Neural cell (in vitro differentiated cells): ENCODE results near the gene MECP2. TPM values are rescaled to one million over a fixed set of nuclear protein-coding genes. Genes with fewer than 3 reads are reported as not detected.

Experiments used
- H2AFZ ChIP-seq: fragments of 200-600, 300-800 bp; sonication (generic), shearing (Covaris generic); 2 replicates; pipeline ENCODE4 v1.6.0; 2014; ENCODE audit warnings: low read depth, mild to moderate bottlenecking, antibody characterized with exemption, low read length, moderate library complexity
- H3F3A ChIP-seq: fragments of 200-600 bp; shearing (Covaris generic); 2 replicates; pipeline ENCODE4 v1.6.1; 2016; ENCODE audit warnings: mild to moderate bottlenecking, moderate library complexity, mixed read lengths, antibody characterized with exemption, low read length; ENCODE audit not compliant: insufficient read depth, poor library complexity, severe bottlenecking
- H3K27ac ChIP-seq: fragments of 200-600, 300-800 bp; sonication (generic), shearing (Covaris generic); 2 replicates; pipeline ENCODE4 v1.5.1; 2014; ENCODE audit warnings: mild to moderate bottlenecking, low read length, moderate library complexity
- H3K27me3 ChIP-seq: fragments of 300-800, 200-600 bp; sonication (generic), shearing (Covaris generic); 2 replicates; pipeline ENCODE4 v1.6.0; 2014; ENCODE audit warnings: mild to moderate bottlenecking, low read depth, low read length, moderate library complexity; ENCODE audit not compliant: insufficient read depth
- H3K36me3 ChIP-seq: fragments of 300-800, 200-600 bp; sonication (generic), shearing (Covaris generic); 2 replicates; pipeline ENCODE4 v1.5.1; 2014; ENCODE audit warnings: mild to moderate bottlenecking, antibody characterized with exemption, low read length, moderate library complexity; ENCODE audit not compliant: insufficient read depth
- H3K4me2 ChIP-seq: fragments of 300-800, 200-600 bp; sonication (generic), shearing (Covaris generic); 2 replicates; pipeline ENCODE4 v1.6.0; 2014; ENCODE audit warnings: mild to moderate bottlenecking, low read length
- H3K4me3 ChIP-seq: fragments of 300-800, 200-600 bp; sonication (generic), shearing (Covaris generic); 2 replicates; pipeline ENCODE4 v1.5.1; 2014; ENCODE audit warnings: mild to moderate bottlenecking, low read length, moderate library complexity
- H3K79me2 ChIP-seq: fragments of 200-600 bp; shearing (Covaris generic); replicated peaks from 2 replicates; pipeline ENCODE4 v1.6.0; 2014; ENCODE audit warnings: mild to moderate bottlenecking, low read length, moderate library complexity; ENCODE audit not compliant: insufficient read depth
- H3K9ac ChIP-seq: fragments of 300-800, 200-600 bp; sonication (generic), shearing (Covaris generic); 2 replicates; pipeline ENCODE4 v1.6.1; 2016; ENCODE audit warnings: mild to moderate bottlenecking, low read length, mixed read lengths
- H3K9me2 ChIP-seq: fragments of 200-600 bp; shearing (Covaris generic); 2 replicates; pipeline ENCODE4 v1.6.1; 2016; ENCODE audit warnings: mild to moderate bottlenecking, low read length, mixed read lengths; ENCODE audit not compliant: insufficient read depth
- H3K9me3 ChIP-seq: fragments of 200-600, 300-800 bp; sonication (generic), shearing (Covaris generic); 2 replicates; pipeline ENCODE4 v1.6.1; 2016; ENCODE audit warnings: mild to moderate bottlenecking, mixed run types, low read length, moderate library complexity, mixed read lengths
- H4K20me1 ChIP-seq: fragments of 200-600 bp; shearing (Covaris generic); 2 replicates; pipeline ENCODE4 v1.6.1; 2016; ENCODE audit warnings: mild to moderate bottlenecking, mixed run types; ENCODE audit not compliant: insufficient read depth
- EP300 ChIP-seq: fragments of 450-650 bp; conservative IDR thresholded peaks from 2 replicates; pipeline ENCODE4 v1.6.1; 2014; ENCODE audit warnings: antibody characterized with exemption, mild to moderate bottlenecking, moderate library complexity; ENCODE audit not compliant: poor library complexity, severe bottlenecking
- EZH2 ChIP-seq: fragments of 200-600, 300-800 bp; shearing (Covaris generic), sonication (generic); IDR thresholded peaks from 2 replicates; pipeline ENCODE4 v1.6.1; 2014; ENCODE audit warnings: antibody characterized with exemption, low read length, borderline replicate concordance, mild to moderate bottlenecking; ENCODE audit not compliant: insufficient read depth, poor library complexity, severe bottlenecking
- MXI1 ChIP-seq: fragments of 450-650 bp; conservative IDR thresholded peaks from 2 replicates; pipeline ENCODE4 v1.6.1; 2014; ENCODE audit warnings: antibody characterized with exemption, mild to moderate bottlenecking; ENCODE audit not compliant: poor library complexity, severe bottlenecking
- POLR2AphosphoS5 ChIP-seq: IDR thresholded peaks from 2 replicates; pipeline ENCODE4 v1.6.1; 2012
- RAD21 ChIP-seq: fragments of 450-650 bp; conservative IDR thresholded peaks from 2 replicates; pipeline ENCODE4 v1.6.1; 2014; ENCODE audit warnings: antibody characterized with exemption, mild to moderate bottlenecking, moderate library complexity
- SMC3 ChIP-seq: fragments of 450-650 bp; conservative IDR thresholded peaks from 2 replicates; pipeline ENCODE4 v1.6.1; 2014; ENCODE audit warnings: antibody characterized with exemption, mild to moderate bottlenecking, moderate library complexity; ENCODE audit not compliant: poor library complexity
- TAF1 ChIP-seq: IDR thresholded peaks from 2 replicates; pipeline ENCODE4 v1.6.1; 2012; ENCODE audit warnings: low read depth
- polyA plus RNA-seq: library from polyadenylated mRNA; depleted of rRNA; stranded (reverse); fragments of >200 nt; gene quantifications from 2 replicates; pipeline ENCODE4 v1.2.3, GENCODE V29; 2014
- TF ChIP-seq, protein P1 (sequence below): fragments of 450-650 bp; IDR thresholded peaks from 2 replicates; pipeline ENCODE4 v1.5.1; 2014; ENCODE audit warnings: antibody characterized with exemption, mild to moderate bottlenecking, moderate library complexity; ENCODE audit not compliant: poor library complexity, severe bottlenecking
- TF ChIP-seq, protein P2 (sequence below): IDR thresholded peaks from 2 replicates; pipeline ENCODE4 v1.6.1; 2012; ENCODE audit warnings: borderline replicate concordance

Gene MECP2
- polyA plus RNA-seq, 1 donor from 2014 or later, result 14.5 TPM

DNA sequence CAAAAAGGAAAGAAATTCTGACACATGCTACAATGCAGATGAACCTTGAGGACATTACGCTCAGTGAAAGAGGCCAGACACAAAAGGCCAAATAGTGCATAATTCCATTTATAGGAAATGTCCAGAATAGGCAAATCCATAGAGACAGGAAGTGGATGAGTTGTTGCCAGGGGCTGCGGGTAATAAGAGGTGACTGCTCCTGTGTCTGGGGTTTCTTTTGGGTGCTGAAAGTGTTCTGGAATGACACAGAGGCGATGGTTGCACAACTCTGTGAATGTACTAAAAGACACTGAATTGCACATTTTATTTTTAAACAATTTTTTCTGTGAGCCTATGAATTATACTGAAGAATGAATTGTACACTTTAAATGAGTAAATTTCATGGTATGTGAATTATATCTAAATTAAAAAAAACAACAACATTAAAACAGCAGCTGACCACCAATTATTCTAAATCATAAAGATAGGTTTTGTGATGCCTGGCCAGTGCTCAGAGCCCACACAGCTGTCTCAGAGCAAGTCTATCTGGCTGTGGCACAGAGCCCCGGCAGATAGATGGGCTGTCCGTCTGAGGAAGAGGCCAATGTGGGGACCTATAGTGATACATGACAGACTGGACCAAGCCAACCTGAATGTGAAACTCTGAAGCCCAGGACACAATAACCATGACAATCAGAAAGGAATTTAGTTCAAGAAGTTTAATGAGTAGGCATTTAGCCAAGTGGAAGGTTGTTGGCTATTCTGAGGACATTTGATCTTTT, 54.3 kb downstream of the MECP2 start:
- Histone ChIP-seq H3K9ac (no peak overlapping the region), H3K4me2 (no peak overlapping the region), H3K27ac (no peak overlapping the region)

DNA sequence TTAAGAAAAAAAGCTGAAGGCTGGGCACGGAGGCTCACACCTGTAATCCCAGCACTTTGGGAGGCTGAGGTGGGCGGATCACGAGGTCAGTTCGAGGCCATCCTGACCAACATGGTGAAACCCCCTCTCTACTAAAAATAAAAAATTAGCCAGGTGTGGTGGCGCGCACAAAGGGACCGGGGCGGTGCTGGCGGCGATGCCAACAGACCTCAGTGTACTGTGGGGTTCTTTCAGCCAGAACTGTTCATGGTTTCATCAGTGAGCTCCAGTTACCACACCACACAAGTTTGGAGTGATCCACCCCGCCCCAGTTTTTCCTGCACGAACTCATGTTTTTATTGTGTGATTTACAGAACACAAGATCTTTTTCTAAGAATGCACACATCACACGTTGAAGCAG, 56.7 kb downstream of the MECP2 start:
- H3K27me3 ChIP-seq, result no peaks in the 10 kb centered on the region
- H3K9ac ChIP-seq, result no peak overlapping the region
- no peaks in the 10 kb centered on the region for H3K9me2 ChIP-seq
- no peak for TF ChIP-seq EZH2
- no peak for TF ChIP-seq SMC3
- TF ChIP-seq, protein P1, sequence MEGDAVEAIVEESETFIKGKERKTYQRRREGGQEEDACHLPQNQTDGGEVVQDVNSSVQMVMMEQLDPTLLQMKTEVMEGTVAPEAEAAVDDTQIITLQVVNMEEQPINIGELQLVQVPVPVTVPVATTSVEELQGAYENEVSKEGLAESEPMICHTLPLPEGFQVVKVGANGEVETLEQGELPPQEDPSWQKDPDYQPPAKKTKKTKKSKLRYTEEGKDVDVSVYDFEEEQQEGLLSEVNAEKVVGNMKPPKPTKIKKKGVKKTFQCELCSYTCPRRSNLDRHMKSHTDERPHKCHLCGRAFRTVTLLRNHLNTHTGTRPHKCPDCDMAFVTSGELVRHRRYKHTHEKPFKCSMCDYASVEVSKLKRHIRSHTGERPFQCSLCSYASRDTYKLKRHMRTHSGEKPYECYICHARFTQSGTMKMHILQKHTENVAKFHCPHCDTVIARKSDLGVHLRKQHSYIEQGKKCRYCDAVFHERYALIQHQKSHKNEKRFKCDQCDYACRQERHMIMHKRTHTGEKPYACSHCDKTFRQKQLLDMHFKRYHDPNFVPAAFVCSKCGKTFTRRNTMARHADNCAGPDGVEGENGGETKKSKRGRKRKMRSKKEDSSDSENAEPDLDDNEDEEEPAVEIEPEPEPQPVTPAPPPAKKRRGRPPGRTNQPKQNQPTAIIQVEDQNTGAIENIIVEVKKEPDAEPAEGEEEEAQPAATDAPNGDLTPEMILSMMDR, result no peak
- no peak for TF ChIP-seq TAF1
- TF ChIP-seq MXI1, result no peak
- no peak for TF ChIP-seq RAD21
- TF ChIP-seq, protein P2, sequence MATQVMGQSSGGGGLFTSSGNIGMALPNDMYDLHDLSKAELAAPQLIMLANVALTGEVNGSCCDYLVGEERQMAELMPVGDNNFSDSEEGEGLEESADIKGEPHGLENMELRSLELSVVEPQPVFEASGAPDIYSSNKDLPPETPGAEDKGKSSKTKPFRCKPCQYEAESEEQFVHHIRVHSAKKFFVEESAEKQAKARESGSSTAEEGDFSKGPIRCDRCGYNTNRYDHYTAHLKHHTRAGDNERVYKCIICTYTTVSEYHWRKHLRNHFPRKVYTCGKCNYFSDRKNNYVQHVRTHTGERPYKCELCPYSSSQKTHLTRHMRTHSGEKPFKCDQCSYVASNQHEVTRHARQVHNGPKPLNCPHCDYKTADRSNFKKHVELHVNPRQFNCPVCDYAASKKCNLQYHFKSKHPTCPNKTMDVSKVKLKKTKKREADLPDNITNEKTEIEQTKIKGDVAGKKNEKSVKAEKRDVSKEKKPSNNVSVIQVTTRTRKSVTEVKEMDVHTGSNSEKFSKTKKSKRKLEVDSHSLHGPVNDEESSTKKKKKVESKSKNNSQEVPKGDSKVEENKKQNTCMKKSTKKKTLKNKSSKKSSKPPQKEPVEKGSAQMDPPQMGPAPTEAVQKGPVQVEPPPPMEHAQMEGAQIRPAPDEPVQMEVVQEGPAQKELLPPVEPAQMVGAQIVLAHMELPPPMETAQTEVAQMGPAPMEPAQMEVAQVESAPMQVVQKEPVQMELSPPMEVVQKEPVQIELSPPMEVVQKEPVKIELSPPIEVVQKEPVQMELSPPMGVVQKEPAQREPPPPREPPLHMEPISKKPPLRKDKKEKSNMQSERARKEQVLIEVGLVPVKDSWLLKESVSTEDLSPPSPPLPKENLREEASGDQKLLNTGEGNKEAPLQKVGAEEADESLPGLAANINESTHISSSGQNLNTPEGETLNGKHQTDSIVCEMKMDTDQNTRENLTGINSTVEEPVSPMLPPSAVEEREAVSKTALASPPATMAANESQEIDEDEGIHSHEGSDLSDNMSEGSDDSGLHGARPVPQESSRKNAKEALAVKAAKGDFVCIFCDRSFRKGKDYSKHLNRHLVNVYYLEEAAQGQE, result no peak
- TF ChIP-seq POLR2AphosphoS5, result no peak
- no peak for TF ChIP-seq EP300
- H3K9me3 ChIP-seq, result no peaks in the 10 kb centered on the region
- H2AFZ ChIP-seq, result no peak overlapping the region
- H3K4me2 ChIP-seq, result no peak overlapping the region
- no peaks in the 10 kb centered on the region for H3K36me3 ChIP-seq
- H3K79me2 ChIP-seq, result no peaks in the 10 kb centered on the region
- no peak overlapping the region for H3K4me3 ChIP-seq
- no peaks in the 10 kb centered on the region for H3F3A ChIP-seq
- no peaks in the 10 kb centered on the region for H4K20me1 ChIP-seq
- H3K27ac ChIP-seq, result no peak overlapping the region

More for the DNA sequence above, 54.3 kb downstream of the MECP2 start:
- Histone ChIP-seq H3K79me2 (no peaks in the 10 kb centered on the region), H3K4me3 (no peak overlapping the region), H4K20me1 (no peaks in the 10 kb centered on the region), H2AFZ (no peak overlapping the region), H3K27me3 (no peaks in the 10 kb centered on the region), H3K9me2 (no peaks in the 10 kb centered on the region), H3K9me3 (no peaks in the 10 kb centered on the region), H3F3A (no peaks in the 10 kb centered on the region), H3K36me3 (no peaks in the 10 kb centered on the region)
- TF ChIP-seq RAD21, result no peak
- no peak for TF ChIP-seq EZH2
- TF ChIP-seq, protein P2, result no peak
- no peak for TF ChIP-seq EP300
- no peak for TF ChIP-seq POLR2AphosphoS5
- TF ChIP-seq MXI1, result no peak
- no peak for TF ChIP-seq SMC3
- TF ChIP-seq TAF1, result no peak
- TF ChIP-seq, protein P1, result no peak
